Stromal cell of bone marrow (primary cell): Measurements from ENCODE around the gene LRRC14B.

Experiments
- DNase-seq: peaks from one replicate; pipeline ENCODE4 v3.0.0-alpha.2; 2012; ENCODE audit warnings: low read depth

Gene LRRC14B

GRCh38 chr5:191036-191948 lies at the start of gene LRRC14B:
Gene LRRC14B (plus strand): TSS chr5:191495. CDS start chr5:191539, 44 bp downstream.
- no peak for DNase-seq

- no peak for DNase-seq
Measured at GRCh38 chr5:141761-142160, 49.5 kb upstream of the LRRC14B start.

- no peak for DNase-seq
Measured at GRCh38 chr5:142246-142810, 49.0 kb upstream of the LRRC14B start.

- DNase-seq, result no peak
Measured at GRCh38 chr5:143041-143440, 48.3 kb upstream of the LRRC14B start.

- DNase-seq, result no peak
Measured at GRCh38 chr5:144941-145340, 46.4 kb upstream of the LRRC14B start.

GRCh38 chr5:145585-146323 lies 45.5 kb upstream of the LRRC14B start:
- no peak for DNase-seq

GRCh38 chr5:147751-148150 lies 43.5 kb upstream of the LRRC14B start:
- no peak for DNase-seq

GRCh38 chr5:149745-150485 lies 41.4 kb upstream of the LRRC14B start:
- DNase-seq, result no peak

GRCh38 chr5:150746-151145 lies 40.5 kb upstream of the LRRC14B start:
- no peak for DNase-seq

- DNase-seq, result no peak
Measured at GRCh38 chr5:152077-152476, 39.2 kb upstream of the LRRC14B start.

- DNase-seq, result no peak
Measured at GRCh38 chr5:153256-153655, 38.0 kb upstream of the LRRC14B start.

GRCh38 chr5:154236-154635 lies 37.1 kb upstream of the LRRC14B start:
- DNase-seq, result no peak

GRCh38 chr5:154826-155225 lies 36.5 kb upstream of the LRRC14B start:
- DNase-seq, result no peak

GRCh38 chr5:155651-156410 lies 35.5 kb upstream of the LRRC14B start:
- DNase-seq, result no peak

- no peak for DNase-seq
Measured at GRCh38 chr5:156411-157072, 34.8 kb upstream of the LRRC14B start.

- DNase-seq, result no peak
Measured at GRCh38 chr5:157126-157715, 34.1 kb upstream of the LRRC14B start.

- no peak for DNase-seq
Measured at GRCh38 chr5:157801-158200, 33.5 kb upstream of the LRRC14B start.

- DNase-seq, result no peak
Measured at GRCh38 chr5:158807-159447, 32.4 kb upstream of the LRRC14B start.

- peak; percentile 27 for DNase-seq
Measured at GRCh38 chr5:159448-160172, 31.7 kb upstream of the LRRC14B start.
